GM18520 (cell line): Measurements from ENCODE around the gene TADA3.

Experiments used
- ATAC-seq: cut with Tn5 transposase; IDR thresholded peaks from one replicate; pipeline ENCODE4 v1.9.1; 2021; ENCODE audit not compliant: unreplicated experiment

TADA3 gene

DNA sequence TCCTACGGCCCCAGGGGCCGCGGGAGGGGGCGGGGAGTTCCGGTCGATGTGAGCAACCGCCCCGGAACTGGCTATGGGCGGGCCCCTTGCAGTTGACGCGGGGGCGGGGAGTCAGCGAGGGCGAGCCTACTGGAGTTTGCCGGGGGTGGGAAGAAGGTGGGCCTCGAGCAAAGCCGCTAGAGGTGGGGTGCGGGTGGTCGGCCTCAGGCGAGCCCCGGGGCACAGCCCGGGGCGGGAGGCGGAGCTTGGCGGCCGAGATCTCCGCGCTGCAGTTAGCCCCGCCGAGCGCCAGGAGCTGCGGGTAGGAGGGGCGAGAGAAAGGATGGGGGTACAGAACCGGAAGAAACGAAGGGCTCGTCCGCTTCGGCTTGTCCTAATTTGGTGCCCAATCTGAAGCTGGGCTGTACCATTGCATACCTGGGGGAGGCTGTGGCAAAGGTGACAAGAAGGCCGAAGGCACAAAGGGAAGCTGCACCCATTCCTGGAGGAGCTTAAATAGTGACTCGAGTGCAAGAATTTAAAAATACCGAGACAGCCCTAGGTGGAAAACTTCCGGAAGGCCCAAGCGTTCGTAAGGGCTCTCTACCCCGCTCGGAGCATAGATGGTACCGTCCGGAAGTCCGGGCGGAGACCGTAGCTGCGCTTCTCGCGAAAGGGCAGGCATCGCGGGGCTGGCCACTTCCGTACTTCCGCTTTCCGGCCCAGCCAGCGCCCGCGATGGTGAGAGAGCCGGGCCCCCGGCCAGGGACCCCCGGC lies at the start of gene TADA3, which contains the start of gene ARPC4:
Gene TADA3, minus strand, starts transcription at position 69 of the 756 bp plus-strand sequence. CDS start 1,007 bp downstream, outside the sequence.
Gene ARPC4, plus strand, starts transcription at position 678 of the 756 bp plus-strand sequence. Its CDS starts 40 bp downstream, at position 718.
- peak; percentile 66 for ATAC-seq

- no peak for ATAC-seq
These were observed 48.7 kb upstream of the TADA3 start for GRCh38 chr3:9841015-9841414.

GRCh38 chr3:9838856-9839255 lies 46.6 kb upstream of the TADA3 start:
- ATAC-seq: no peak

DNA sequence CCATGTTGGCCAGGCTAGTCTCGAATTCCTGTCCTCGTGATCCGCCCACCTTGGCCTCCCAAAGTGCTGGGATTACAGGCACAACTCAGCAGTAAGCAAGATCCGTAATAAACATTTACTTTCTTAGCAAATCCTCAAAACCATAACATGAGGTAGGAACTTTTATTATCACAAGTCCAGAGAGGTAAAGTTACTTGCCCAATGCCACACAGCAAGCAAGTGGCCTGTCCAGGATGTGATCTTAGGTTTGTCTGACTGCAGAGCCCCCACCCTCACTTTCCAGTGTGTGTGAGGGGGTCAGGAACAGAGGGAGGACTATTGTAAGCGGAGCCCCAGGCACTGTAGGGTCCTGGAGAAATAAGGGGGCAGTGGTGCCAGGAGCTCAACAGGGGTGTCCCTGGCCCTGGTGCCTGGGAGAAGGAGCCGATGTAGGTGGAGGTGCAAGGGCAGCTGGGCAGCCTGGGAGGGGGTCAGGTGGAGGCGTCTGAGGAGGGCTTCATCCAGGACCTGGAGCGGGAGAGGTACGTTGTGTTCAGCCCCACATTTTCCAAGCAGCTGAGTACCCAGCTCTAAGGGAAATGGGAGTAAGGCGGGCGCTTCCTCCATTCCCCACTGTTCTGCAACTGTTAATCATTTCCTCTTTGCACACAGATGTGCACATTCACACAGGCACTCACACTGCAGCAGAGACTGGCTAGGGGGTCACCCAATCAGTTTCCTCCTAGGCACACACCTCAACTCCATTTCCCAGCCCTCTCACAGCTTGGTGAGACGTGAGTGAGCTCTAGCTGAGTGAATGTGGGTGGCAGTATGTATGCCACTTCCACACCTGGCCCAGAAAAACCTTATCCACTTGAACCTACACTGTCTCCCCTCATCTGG lies 45.7 kb upstream of the TADA3 start:
- no peak for ATAC-seq

GRCh38 chr3:9834520-9835380 lies 42.5 kb upstream of the TADA3 start:
- no peak for ATAC-seq

DNA sequence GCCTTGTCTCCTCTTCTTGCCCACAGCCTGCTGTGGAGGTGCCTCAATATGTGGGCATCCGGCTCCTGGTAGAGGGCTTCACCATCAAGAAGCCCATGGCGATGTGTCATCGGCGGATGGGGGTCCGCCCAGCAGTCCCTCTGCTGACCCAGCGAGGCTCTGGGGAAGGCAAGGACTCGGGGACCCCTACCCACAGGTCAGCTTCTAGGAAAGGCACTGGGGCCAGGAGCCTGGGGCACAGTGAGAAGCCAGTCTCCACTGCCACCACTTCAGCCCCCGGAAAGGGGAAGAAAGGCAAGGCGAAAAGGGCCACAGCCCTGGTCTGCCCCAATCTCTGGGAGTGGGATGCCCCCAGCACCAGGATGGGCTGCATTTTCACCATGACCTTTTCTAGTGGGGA lies 40.8 kb upstream of the TADA3 start:
- ATAC-seq: no peak

DNA sequence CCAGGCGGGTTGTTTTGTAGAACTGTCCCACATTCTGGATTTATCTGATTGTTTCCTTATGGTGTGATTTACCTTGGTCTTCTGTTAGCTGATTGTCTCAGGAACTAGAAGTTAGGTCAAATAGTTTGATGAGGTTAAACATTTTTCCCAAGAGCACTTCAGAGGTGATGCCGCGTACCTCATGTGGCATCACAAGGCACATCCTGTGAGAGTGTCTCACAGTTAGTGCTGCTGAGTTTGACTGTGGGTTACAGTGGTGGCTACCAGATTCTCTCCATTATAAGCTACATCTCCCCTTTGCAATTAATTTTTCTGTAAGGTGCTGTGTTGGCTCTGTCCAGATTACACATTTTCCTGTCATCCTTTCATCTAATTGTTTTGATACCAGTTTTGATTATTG lies 39.0 kb upstream of the TADA3 start:
- ATAC-seq: no peak

DNA sequence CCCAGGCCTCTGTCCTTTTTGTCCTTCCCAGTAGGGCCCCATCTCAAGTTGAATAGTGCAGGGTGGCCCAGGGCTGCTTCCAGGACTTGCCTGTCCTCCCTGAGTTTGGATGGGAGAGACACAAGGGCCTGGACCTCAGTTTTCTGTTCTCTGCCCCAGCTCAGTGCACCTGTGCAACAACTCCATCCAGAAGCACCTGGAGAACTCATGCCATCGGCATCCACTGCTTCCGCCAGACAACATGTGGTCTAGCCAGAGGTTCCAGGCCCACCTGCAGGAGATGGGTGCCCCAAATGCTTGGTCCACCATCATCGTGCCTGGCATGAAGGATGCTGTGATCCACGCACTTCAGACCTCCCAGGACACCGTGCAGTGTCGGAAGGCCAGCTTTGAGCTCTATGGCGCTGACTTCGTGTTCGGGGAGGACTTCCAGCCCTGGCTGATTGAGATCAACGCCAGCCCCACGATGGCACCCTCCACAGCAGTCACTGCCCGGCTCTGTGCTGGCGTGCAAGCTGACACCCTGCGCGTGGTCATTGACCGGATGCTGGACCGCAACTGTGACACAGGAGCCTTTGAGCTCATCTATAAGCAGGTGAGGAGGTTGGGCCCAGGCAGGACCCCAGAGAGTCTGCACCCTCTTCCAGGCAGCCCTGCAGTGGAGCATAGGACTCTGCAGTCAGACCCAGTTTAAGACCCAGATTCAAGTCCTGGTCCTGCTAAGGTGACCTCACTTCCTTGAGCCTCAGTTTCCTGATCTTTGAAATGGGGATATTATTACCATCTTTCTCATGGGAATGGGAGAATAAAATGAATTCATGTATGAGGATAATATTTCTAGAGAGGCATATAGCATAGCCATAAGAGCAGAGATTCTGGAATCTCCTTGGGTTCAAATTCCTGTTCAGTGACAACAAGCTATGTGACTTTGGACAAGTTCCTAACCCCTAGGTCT lies 36.8 kb upstream of the TADA3 start:
- ATAC-seq: no peak

- ATAC-seq: no peak
These were observed 34.7 kb upstream of the TADA3 start for GRCh38 chr3:9826815-9827573.

- ATAC-seq: no peak
These were observed 33.3 kb upstream of the TADA3 start for GRCh38 chr3:9825451-9826040.

- no peak for ATAC-seq
These were observed 28.7 kb upstream of the TADA3 start for GRCh38 chr3:9820946-9821345.

GRCh38 chr3:9820543-9820942 lies 28.3 kb upstream of the TADA3 start:
- no peak for ATAC-seq

DNA sequence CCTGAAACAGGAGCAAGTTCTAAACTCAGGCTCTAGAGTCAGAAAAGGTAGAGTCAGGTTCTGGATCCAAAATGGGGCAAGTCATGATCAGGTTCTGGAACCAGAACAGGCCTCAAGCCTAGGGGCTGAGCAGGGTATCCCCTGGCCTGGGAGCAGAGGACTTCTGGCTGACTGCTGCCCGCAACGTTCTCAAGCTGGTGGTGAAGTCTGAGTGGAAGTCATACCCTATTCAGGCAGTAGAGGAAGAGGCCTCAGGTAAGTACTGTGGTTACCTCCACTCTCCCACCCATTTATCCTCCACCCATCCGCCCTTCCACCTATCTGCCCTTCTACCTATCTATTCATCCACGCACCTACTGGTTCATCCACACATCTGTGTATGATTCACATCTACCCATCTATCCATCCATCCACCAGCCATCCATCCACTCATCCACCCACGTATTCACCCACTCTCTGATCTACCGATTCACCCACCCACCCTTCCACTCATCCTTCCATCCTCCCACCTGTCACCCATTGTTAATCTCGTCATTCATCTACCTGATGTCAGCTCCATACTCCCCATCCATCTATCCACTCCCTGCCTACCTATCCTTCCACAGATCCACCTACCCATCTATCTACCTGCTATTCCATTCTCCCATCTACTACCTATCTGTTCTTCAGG lies 26.5 kb upstream of the TADA3 start:
- no peak for ATAC-seq

- ATAC-seq: no peak
These were observed 25.2 kb upstream of the TADA3 start for GRCh38 chr3:9817436-9817835.

DNA sequence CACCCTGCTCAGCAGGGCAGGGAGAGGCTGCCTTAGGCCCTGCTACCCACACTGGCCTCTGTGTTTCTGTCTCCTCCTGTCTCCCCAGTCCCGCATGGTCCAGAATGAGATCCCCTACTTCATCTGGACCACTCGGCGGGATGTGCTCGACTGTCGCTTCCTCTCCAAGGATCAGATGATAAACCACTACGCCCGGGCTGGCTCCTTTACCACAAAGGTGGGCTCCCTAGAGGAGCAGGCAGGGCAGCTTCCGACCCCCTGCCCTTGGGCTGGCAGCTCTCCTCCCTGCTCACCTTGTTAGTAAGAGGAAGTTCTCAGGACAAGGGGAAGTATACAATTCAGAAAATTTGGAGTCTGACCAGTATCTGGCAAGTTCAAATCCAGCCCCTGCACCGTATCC lies 23.7 kb upstream of the TADA3 start:
- no peak for ATAC-seq

GRCh38 chr3:9812870-9813483 lies 20.7 kb upstream of the TADA3 start:
- no peak for ATAC-seq

GRCh38 chr3:9810846-9811245 lies 18.6 kb upstream of the TADA3 start:
- ATAC-seq: no peak

GRCh38 chr3:9810433-9810770 lies 18.1 kb upstream of the TADA3 start:
- no peak for ATAC-seq
